ENCODE results near the gene FAM78B.

The FAM78B gene

GRCh38 chr1:166136222-166136621 lies 30.6 kb downstream of the FAM78B start:
- DNase-seq: peak; percentile 56
- H3K27me3 ChIP-seq: no peaks in the 10 kb centered on the region
- H3K36me3 ChIP-seq: no peaks in the 10 kb centered on the region
- no peak for TF ChIP-seq CTCF (IDR thresholded peaks at IDR 0.05; ENCODE audit: low read depth, low read length)
- H3K4me3 ChIP-seq (ENCODE audit: low read depth, low read length): no peak overlapping the region
- peaks cover 7% of the 10 kb centered on the region for H3K4me1 ChIP-seq
- H3K9me3 ChIP-seq: no peaks in the 10 kb centered on the region

GRCh38 chr1:166133857-166134256 lies 32.9 kb downstream of the FAM78B start:
- no peaks in the 10 kb centered on the region for H3K9me3 ChIP-seq
- DNase-seq: no peak
- H3K4me3 ChIP-seq (ENCODE audit: low read depth, low read length): no peak overlapping the region
- TF ChIP-seq CTCF (IDR thresholded peaks at IDR 0.05; ENCODE audit: low read depth, low read length): no peak
- peaks cover 7% of the 10 kb centered on the region for H3K4me1 ChIP-seq
- H3K27me3 ChIP-seq: no peaks in the 10 kb centered on the region
- H3K36me3 ChIP-seq: no peaks in the 10 kb centered on the region

GRCh38 chr1:166133276-166133841 lies 33.4 kb downstream of the FAM78B start:
- peak; percentile 78 for TF ChIP-seq CTCF (IDR thresholded peaks at IDR 0.05; ENCODE audit: low read depth, low read length)
- no peaks in the 10 kb centered on the region for H3K27me3 ChIP-seq
- no peak for DNase-seq
- no peak overlapping the region for H3K4me3 ChIP-seq (ENCODE audit: low read depth, low read length)
- H3K4me1 ChIP-seq: peaks cover 7% of the 10 kb centered on the region
- H3K36me3 ChIP-seq: no peaks in the 10 kb centered on the region
- H3K9me3 ChIP-seq: no peaks in the 10 kb centered on the region

- DNase-seq: no peak
- no peaks in the 10 kb centered on the region for H3K9me3 ChIP-seq
- no peak for TF ChIP-seq CTCF (IDR thresholded peaks at IDR 0.05; ENCODE audit: low read depth, low read length)
- no peak overlapping the region for H3K4me3 ChIP-seq (ENCODE audit: low read depth, low read length)
- peaks cover 7% of the 10 kb centered on the region for H3K4me1 ChIP-seq
- no peaks in the 10 kb centered on the region for H3K27me3 ChIP-seq
- H3K36me3 ChIP-seq: no peaks in the 10 kb centered on the region
These were observed 34.3 kb downstream of the FAM78B start for GRCh38 chr1:166132496-166132895.

- H3K4me1 ChIP-seq: no peaks in the 10 kb centered on the region
- no peak for DNase-seq
- H3K4me3 ChIP-seq (ENCODE audit: low read depth, low read length): no peak overlapping the region
- no peak for TF ChIP-seq CTCF (IDR thresholded peaks at IDR 0.05; ENCODE audit: low read depth, low read length)
- H3K27me3 ChIP-seq: no peaks in the 10 kb centered on the region
- no peaks in the 10 kb centered on the region for H3K36me3 ChIP-seq
- H3K9me3 ChIP-seq: no peaks in the 10 kb centered on the region
These were observed 37.8 kb downstream of the FAM78B start for GRCh38 chr1:166129006-166129405.

- H3K27me3 ChIP-seq: no peaks in the 10 kb centered on the region
- no peak overlapping the region for H3K4me3 ChIP-seq (ENCODE audit: low read depth, low read length)
- no peak for DNase-seq
- TF ChIP-seq CTCF (IDR thresholded peaks at IDR 0.05; ENCODE audit: low read depth, low read length): no peak
- no peaks in the 10 kb centered on the region for H3K4me1 ChIP-seq
- no peaks in the 10 kb centered on the region for H3K9me3 ChIP-seq
- no peaks in the 10 kb centered on the region for H3K36me3 ChIP-seq
These were observed 38.6 kb downstream of the FAM78B start for GRCh38 chr1:166128195-166128594.

Data from BE2C (cell line).